ENCODE results near the gene EHD2.
A peak's percentile ranks its signal among the peaks of the same experiment; 100 is the strongest.
"Not testable (repeated sequence)": the region's sequence is repeated elsewhere in the genome, so short reads cannot be mapped to it uniquely, and the experiment has no call there.

EHD2 gene

DNA sequence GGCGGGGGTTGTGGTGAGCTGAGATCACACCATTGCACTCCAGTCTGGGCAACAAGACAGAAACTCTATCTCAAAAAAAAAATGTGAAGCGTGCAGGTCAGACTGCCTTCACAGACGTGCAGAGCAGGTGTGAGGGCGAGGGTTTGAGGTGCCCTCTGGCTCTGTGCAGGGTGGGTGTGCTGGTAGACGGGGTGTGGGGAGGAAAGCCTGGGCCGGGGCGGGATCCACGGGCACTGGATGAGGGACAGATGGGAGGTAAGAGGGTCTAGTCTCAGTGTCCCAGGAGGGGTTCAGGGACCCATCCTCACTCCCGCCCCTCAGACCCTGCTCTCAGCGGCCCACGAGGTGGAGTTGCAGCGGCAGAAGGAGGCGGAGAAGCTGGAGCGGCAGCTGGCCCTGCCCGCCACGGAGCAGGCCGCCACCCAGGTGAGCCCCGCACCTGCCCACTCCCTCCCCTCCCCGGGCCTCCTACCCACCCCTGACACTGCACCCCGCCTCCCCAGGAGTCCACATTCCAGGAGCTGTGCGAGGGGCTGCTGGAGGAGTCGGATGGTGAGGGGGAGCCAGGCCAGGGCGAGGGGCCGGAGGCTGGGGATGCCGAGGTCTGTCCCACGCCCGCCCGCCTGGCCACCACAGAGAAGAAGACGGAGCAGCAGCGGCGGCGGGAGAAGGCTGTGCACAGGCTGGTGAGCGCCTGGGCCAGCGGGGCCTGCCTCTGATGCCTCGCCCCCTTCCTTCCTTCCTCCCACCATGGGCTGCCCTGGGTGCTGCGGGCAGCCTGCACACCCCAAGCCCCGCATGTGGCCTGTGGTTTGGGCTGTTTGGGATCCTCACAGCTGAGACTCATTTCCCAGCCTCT lies 41.2 kb downstream of the EHD2 start:
- no peak for DNase-seq

DNA sequence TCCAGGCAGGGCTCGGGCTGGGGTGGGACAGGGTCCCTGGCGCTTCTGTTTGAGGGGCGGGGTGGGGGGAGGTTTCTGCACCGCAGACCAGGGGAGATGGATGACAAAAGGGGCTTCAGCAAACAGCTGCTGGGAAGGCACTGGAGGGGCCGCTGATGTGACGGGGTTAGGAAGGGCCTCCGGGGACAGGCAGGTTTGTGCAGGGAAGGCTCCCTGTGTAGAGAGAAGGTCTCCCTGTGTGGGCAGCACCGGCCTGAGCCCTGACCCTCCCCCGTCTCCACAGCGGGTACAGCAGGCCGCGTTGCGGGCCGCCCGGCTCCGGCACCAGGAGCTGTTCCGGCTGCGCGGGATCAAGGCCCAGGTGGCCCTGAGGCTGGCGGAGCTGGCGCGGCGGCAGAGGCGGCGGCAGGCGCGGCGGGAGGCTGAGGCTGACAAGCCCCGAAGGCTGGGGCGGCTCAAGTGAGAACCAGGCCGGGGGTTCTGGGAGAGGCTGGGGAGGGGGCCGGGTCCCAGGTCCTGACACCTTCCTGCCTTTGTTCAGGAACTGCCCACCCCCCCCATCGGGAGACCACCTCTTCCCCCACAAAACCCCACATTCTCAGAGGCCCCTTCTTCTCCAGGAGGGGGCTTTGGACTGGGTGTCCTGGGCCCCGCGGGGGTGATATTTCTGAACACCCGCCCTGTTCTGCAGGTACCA lies 42.0 kb downstream of the EHD2 start:
- no peak for DNase-seq

DNA sequence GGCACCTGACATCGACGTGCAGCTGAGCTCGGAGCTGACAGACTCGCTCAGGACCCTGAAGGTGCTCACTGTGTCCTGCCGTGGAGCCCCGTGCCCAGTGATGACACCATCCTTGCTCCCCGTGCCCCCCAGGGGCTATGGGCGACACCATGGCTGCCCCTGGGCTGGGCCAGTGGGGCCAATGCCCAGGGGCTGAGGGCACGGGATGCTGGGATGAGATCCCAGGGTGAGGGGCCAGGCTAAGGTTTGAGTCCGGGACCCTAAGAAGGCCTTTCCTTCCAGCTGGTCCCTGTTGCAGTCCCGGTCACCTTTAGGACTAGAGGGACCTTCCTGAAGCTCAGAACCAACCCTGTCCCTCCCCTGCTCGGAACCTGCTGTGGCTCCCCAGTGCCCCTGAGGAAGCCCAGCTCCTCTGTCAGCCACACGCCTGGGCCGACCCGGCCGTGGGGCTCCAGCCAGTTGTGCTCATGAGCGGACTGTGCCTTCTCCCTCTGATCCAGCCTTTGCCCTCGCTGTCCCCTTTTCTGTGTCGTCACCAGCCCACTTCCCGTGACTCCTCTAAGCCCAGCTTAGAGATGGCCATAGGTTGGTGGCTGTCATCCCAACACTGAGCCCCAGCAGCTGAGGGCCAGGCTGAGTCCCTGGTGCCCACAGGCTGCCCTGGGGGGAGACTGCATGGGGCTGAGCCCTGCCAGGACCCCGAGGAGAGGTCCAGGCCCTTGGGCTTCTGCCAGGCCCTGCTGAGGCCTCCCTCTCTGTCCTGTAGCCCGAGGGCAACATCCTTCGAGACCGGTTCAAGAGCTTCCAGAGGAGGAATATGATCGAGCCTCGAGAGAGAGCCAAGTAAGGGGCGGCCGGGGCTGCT lies 42.8 kb downstream of the EHD2 start:
- DNase-seq, result no peak

DNA sequence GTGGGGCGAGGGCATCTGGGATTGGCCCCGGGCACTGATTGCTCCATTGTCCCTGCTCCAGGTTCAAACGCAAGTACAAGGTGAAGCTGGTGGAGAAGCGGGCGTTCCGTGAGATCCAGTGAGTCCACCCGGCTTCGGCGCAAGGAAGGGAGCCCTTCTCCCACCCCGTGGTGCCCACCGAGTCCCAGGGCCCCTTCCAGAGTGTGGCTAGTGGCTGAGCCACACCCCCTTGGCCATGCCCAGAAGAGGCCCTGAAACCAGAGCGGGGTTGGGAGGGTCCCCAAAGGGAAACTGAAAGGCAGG lies 43.4 kb downstream of the EHD2 start:
- no peak for DNase-seq

DNA sequence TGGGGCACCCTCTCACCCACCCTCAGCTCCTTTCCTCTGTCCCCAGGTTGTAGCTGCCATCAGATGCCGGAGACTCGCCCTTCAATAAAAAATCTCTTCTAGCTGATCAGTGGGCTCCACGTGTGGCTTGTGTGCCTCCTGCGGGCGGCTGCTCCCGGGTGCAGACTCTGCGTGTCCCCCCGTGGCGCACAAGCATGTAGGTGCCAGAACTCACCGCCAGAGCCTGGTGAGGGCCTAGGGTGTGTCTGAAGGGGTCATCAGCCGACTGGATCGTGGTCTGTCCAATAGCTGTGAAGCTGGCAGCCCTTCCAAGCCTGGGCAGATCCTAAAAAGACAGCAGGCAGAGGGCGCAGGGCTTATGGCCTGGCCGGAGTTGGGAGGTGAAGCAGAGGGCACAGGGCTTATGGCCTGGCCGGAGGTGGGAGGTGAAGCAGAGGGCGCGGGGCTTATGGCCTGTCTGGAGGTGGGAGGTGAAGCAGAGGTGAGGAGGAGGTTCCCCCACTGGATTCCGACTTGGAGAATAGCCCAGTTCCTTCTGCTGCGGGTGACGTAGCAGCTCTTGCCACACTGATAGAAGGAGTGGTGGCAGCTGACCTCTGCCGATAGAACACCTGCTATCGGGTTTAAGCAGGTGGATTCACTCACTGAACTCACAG lies 43.9 kb downstream of the EHD2 start:
- DNase-seq, result peak; percentile 54

DNA sequence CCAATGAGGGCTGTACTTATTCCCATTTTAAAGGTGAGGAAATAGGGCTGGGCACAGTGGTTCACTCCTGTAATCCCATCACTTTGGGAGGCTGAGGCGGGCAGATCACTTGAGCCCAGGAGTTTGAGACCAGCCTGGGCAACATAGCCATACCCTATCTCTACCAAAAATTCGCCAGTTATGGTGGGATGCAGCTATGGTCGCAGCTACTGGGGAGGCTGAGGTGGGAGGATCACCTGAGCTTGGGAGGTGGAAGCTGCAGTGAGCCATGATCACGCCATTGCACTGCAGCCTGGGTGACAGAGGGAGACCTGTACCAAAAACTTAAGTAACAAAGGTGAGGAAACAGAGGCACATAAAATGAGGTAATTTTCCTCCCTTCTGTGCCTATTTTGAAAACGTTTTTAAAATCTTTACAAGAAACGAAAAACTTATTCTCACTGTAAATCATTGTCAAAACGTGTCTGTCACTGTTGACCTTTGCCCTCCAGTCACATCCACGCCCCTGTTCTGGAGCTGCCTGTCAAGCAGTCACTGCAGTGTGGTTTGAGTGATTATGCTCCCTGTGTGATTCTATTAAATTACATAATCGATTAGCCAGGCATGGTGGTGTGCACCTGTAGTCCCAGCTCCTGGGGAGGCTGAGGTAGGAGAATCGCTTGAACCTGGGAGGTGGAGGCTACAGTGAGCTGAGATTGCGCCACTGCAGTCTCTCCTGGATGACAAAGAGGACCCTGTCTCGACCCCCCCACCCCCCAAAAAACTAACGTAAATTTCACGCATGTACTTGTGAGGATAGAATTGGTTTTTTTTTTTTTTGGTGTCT lies 44.6 kb downstream of the EHD2 start:
- DNase-seq, result no peak

DNA sequence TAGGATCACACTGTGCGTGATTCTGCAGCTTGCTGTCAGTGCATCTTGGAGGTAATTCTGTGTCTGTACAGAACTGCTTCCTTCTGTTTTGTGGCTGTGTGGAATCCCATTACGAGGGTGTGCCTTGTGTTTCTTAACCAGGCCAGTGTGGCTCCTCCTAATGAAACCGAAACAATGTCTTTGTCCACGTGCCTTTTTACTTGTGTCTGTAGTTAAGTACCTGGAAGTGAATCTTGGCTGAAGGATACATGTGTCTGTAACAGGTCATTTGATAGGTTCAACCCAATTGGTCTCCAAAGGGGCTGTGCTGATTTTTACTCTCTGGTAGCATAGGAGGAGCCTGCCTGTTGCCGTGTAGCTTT lies 45.2 kb downstream of the EHD2 start:
- no peak for DNase-seq

DNA sequence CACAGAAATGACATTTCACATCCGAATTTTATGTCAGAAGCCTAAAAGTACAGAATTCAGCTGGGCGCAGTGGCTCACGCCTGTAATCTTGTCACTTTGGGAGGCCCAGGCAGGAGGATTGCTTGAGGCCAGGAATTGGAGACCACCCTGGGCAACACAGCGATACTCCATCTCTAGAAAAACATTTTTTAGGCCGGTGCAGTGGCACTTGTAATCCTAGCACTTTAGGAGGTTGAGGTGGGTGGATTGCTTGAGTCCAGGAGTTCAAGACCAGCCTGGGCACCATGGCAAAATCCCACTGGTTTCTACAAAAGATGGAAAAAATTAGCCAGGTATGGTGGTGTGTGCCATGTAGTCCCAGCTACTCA lies 47.4 kb downstream of the EHD2 start:
- DNase-seq, result peak; percentile 54

DNA sequence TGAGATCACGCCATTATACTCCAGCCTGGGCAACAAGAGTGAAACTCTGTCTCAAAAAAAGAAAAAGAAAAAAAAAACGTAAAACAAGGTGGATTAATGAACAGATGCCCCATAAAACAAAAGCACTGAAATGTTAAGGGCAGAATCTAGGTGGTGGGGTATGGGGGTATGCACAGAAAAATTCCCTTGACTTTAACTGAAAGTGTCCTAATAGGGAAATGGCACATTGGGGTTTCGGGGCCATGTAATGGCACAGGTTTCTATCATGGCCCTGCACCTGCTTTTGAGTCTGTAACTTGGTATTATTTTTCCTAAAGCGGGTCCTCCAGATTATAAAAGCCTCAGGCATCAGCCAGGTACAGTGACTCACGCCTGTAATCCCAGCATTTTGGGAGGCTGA lies 48.3 kb downstream of the EHD2 start:
- no peak for DNase-seq

DNA sequence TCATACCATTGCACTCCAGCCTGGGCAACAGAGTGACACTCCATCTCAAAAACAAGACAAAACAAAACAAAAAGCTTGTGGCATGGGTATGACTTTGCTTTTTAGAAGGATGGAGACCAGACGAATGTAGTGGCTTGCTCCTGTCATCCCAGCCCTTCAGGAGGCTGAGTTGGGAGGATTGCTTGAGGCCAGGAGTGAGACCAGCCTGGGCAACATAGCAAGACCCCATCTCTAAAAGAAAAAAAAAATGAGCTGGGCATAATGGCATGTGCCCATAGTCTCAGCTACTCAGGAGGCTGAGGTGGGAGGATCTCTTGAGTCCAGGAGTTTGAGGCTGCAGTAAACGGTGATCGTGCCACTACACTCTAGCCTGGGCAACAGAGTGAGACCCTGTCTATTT lies 48.9 kb downstream of the EHD2 start:
- no peak for DNase-seq

DNA sequence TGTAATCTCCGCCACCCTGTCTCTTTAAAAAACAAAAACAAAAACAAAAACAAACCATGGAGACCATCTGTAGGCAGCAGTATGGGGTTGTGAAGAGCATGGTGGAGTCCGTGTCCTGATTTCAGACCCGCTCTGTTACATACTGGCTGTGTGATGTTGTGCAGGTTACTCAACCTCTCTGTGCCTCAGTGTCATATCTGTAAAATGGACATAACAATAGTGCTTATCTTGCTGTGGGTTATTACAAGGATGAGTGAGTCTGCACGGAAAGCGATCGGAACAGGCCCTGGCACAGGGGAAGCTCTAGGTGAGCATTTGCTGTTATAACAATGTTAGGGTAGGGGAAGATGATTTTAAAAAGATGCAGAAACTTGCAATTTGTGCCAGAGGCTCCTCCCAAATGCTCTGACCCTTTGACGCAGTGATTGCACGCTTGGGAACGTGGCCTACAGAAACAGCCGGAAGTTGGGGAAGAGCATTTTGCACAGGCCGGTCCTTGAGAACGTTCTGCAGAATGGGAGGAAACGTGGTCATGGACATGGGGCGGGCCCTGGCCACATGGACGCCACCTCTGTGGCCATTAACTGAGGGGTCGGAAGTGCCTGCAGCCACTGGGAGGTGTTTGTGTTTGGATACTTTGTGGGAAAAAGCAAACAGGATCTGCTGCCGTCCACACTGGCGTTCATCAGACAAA lies 49.5 kb downstream of the EHD2 start:
- no peak for DNase-seq

DNA sequence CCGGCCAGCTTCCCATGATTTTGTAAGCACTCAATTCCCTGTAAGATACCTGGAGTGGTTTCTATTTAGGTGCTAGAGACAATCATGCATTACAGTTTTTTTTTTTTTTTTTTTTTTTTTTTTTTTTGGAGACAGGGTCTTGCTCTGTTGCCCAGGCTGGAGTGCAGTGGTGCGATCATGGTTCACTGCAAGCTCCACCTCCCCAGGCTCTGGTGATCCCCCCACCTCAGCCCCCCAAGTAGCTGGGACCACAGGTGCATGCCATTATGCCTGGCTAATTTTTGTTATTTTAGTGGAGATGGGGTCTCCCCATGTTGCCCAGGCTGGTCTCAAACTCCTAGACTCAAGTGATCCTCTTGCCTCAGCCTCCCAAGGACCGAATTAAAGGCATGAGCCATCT lies 51.5 kb downstream of the EHD2 start:
- not testable (repeated sequence) for DNase-seq

DNA sequence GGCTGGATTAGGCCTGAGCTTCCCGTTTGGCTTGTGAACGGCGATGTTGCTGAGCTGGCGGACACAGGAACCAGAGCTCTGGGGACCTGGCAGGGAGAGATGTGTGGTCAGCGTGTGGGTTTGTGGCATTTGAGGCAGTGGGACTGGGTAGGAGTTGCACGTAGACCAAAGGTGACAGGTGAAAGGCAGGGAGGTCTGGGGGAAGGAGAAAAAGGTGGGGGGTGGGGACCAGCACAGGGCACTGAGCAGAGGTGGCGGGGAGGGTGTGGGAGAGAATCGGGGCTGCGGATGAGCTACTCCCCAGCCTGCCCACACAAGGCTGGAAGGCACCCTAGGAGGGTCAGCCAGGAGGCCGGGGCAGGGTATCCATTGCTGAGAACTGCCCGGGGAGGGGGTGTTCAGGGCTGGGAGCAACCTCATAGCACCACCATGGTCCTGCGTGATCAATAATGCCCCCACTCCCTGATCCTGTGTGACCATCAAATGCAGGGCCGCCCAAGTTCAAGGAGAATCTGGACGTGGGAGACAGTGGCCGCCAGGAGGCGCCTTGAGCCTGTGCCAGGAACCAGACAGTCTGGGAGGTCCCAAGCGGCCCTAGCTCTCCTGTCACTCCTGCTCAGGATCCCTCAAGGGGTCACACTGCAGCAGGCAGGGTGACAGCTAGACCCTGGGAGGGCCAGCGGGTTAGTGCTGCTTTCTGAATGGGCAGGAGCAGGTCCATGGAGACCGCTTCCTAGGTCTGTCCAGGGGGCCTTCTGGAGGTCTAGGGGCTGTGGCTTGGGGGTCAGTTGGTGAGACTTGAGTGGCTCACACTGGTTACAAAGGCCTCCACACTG lies 52.5 kb downstream of the EHD2 start:
- peak; percentile 75 for DNase-seq

DNA sequence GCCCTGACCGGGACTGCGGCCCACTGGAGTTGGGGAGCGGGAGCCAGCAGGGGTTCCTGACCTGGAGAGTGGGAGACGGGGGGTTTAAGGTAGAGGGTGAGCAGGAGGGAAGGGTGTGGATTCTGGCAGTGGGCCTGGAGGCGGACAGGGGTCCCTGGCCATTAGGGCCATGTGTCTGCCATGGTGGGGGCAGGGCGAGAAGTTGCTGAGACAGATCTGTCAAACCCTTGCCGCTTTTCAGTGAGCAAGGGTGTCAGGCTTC lies 53.1 kb downstream of the EHD2 start:
- no peak for DNase-seq

DNA sequence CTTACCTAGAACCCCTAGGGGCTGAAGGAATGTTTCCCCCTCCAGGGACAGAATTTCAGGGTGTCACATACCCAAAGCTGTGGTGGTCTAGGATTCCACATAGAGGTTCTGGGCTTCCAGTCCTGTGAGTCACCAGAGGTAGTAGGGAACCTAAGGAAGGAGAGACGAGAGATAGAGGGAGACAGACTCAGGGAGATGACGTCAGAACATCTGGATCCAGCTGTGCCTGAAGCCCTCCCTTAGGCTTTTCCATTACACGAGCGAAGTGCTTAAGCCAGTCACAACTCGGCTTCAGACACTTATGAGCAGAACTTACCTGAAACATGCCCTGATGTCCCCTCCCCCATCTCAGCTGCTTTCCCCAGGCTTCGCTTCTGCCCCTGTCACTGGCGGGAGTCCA lies 53.4 kb downstream of the EHD2 start:
- no peak for DNase-seq

DNA sequence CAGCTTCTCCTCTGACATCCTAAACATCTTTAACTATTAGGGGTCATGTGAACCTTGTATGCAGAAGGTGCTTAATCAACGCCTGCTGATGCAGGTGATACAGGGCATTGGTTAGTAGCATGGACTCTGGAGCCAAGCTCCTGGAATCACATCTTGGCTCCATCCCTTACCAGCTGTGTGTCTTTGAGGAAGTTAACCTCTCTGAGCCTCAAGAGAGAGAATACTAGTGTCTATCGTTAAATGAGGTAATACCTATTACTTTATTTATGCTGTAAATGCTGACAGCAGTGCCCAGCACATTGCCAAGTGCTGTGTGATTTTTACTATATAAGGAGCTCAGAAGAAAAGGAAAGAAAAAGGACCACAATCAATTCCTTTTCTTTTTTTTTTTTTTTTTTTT lies 54.1 kb downstream of the EHD2 start:
- no peak for DNase-seq

DNA sequence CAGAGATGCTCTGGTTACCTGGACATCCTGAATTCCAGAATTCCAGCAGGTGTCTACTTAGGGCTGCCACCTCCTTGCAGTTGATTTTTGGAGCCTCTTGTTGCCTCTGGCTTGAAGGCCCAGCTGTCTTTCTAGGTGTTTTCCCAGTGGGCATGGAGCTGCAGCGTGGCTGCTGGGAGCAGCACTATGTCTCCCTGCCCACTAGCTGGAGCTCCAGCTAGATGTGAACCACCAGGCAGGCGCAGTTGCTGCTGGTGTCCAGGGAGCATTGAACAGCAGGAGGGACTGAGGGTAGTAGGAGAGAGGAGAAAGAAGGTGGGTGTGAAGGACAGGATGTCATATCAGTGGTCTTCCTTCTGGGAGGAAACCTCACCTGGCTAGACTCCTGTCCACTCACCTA lies 55.4 kb downstream of the EHD2 start:
- no peak for DNase-seq

DNA sequence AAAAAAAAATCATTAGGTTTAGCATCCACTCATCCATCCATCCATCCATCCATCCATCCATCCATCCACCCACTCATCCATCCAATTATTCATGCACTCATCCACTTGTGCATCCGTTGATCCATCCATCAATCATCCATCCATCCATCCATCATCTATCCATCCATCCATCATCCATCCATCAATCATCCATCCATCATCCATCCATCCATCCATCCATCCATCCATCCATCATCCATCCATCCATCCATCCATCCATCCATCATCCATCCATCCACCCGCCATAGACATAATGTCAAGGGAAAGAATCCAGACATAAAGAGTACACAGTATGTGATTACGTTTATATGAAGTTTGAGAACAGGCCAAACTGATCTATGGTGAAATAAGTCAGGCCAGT lies 56.3 kb downstream of the EHD2 start:
- no peak for DNase-seq

DNA sequence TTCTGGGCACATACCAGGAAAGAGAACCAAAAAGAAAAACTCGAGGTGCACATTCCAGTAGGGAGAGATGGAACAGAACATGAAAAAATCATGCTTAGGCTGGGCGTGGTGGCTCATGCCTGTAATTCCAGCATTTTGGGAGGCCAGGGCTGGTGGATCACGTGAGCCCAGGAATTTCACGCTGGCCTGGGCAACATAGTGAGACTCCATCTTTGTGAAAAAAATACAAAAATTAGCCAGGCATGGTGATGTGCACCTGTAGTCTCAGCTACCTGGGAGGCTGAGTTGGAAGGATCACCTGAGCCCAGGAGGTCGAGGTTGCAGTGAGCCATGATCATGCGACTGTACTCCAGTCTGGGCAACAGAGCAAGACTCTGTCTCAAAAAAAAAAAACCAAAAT lies 58.1 kb downstream of the EHD2 start:
- DNase-seq, result not testable (repeated sequence)

DNA sequence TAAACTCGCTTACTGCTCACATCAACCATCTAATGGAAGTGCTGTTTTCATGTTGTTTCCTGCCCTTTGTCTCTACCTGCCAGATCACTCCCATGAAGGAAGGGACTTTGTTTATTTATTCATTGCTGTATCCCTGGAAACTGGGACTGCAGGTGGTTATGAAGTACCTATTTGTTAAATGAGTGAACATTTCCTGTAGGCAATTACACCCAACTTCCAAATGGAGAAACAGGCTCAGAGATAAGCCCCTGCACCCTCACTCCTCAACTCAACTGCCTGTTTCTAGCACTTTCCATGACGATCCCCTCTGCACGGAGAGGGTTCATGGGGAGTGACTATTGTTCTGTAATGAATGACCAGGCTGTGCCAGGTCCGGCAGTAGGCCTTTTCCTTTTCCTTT lies 63.3 kb downstream of the EHD2 start:
- no peak for DNase-seq

Data from activated CD8-positive, alpha-beta memory T cell treated with anti-CD3 and anti-CD28 coated beads for 24 hours (primary cell).